Upper lobe of left lung (tissue), 4 donors: ENCODE measurements around the gene KCTD1.

Experiments used
- CTCF ChIP-seq, 6 experiments: fragments of 450-650 bp in 4 of 6; fragments of 200-600 bp in 2 of 6; sonication (generic) in 2 of 6; IDR thresholded peaks; one replicate each; pipeline ENCODE4 v1.5.1; 2016 to 2019; ENCODE audit warnings: antibody characterized with exemption in 6 of 6
- POLR2A ChIP-seq, 4 donors: fragments of 450-650 bp; IDR thresholded peaks; one replicate each; pipeline ENCODE4 v1.5.1; 2016 to 2017; ENCODE audit warnings: antibody characterized with exemption in 4 of 4, mild to moderate bottlenecking in 2 of 4

GRCh38 chr18:26568513-26568912, 20.2 kb upstream of the KCTD1 start:
- TF ChIP-seq CTCF (IDR thresholded peaks at IDR 0.05) (no peak), POLR2A (IDR thresholded peaks at IDR 0.05) (no peak)
